K562 (cell line): ENCODE results near the gene RO60. TPM values are rescaled to one million over a fixed set of nuclear protein-coding genes. Genes with fewer than 3 reads are reported as not detected.

Experiments
- ATAC-seq: fragments of 200-7000 bp; cut with Tn5 transposase; 3 replicates; pipeline ENCODE4 v1.9.1; 2020; ENCODE audit warnings: moderate library complexity
- BruUV-seq: library from RNA; stranded (reverse); fragments of 400-500 nt; replicated peaks from 2 replicates; lab custom pipeline; 2021; lab: Mats Ljungman, UMichigan
- CTCF ChIA-PET: fragments of 300-600 bp; formaldehyde crosslinking; extraction: SDS; loops from one replicate; lab custom pipeline; 2021; ENCODE audit warnings: low intra/inter-chr PET ratio; lab: Yijun Ruan, JAX
- POLR2A ChIA-PET: fragments of 300-600, 350-650 bp; sonication (Branson Sonifier 250); formaldehyde crosslinking; extraction: SDS; loops from one replicate; lab custom pipeline; 2021; ENCODE audit warnings: antibody characterized with exemption, inconsistent platforms; lab: Yijun Ruan, JAX
- DNase-seq, 4 experiments: peaks; one replicate each; pipeline versions ENCODE4 v3.0.0 to v3.0.0-alpha.2; 2011 to 2018; ENCODE audit warnings: low spot score in 3 of 4, mixed read lengths in 3 of 4; ENCODE audit errors: extremely low read depth in 1 of 4
- FAIRE-seq: peaks from 2 replicates; lab custom pipeline; 2011; peaks lifted over from hg19 to GRCh38; lab: Jason Lieb, UNC
- H2AFZ ChIP-seq: 2 replicates; pipeline ENCODE4 v1.6.0; 2011; ENCODE audit warnings: low read depth, low read length, control low read depth, inconsistent platforms
- H3K27ac ChIP-seq: fragments of 200-600 bp; 3 replicates; pipeline ENCODE4 v1.8.0; 2011; ENCODE audit warnings: low read depth, mild to moderate bottlenecking, control low read depth, inconsistent platforms, low read length, moderate library complexity, mixed read lengths; ENCODE audit errors: extremely low read depth
- H3K27me3 ChIP-seq, 2 experiments: fragments of 300-600 bp in 1 of 2; 2 replicates in 1 of 2; 3 replicates in 1 of 2; pipeline versions ENCODE4 v1.6.0 to v1.8.0; 2011; ENCODE audit warnings: inconsistent platforms in 2 of 2, low read length in 2 of 2, mild to moderate bottlenecking in 1 of 2, mixed read lengths in 1 of 2, moderate library complexity in 1 of 2; ENCODE audit not compliant: control insufficient read depth in 2 of 2, insufficient read depth in 2 of 2
- H3K36me3 ChIP-seq: fragments of 300-600 bp; 3 replicates; pipeline ENCODE4 v1.8.0; 2011; ENCODE audit warnings: mild to moderate bottlenecking, low read length, inconsistent platforms; ENCODE audit not compliant: control insufficient read depth, insufficient read depth
- H3K4me1 ChIP-seq, 2 experiments: fragments of 200-600 bp in 1 of 2; replicated peaks in 1 of 2; 2 replicates in 1 of 2; 3 replicates in 1 of 2; pipeline versions ENCODE4 v1.5.1 to v1.8.0; 2011; ENCODE audit warnings: inconsistent platforms in 2 of 2, low read length in 2 of 2, mild to moderate bottlenecking in 1 of 2, mixed read lengths in 1 of 2, moderate library complexity in 1 of 2; ENCODE audit not compliant: control insufficient read depth in 2 of 2, insufficient read depth in 2 of 2
- H3K4me2 ChIP-seq: 2 replicates; pipeline ENCODE4 v1.6.1; 2011; ENCODE audit warnings: low read length, control low read depth, inconsistent platforms, mixed read lengths; ENCODE audit not compliant: insufficient read depth
- H3K4me3 ChIP-seq: fragments of 200-600 bp; sonication (generic), shearing (Covaris generic); 2 replicates; pipeline ENCODE4 v1.5.1; 2016; ENCODE audit warnings: control low read depth, inconsistent platforms
- H3K79me2 ChIP-seq: fragments of 200-600 bp; 3 replicates; pipeline ENCODE4 v1.8.0; 2011; ENCODE audit warnings: low read length, inconsistent platforms; ENCODE audit not compliant: control insufficient read depth, insufficient read depth
- H3K9ac ChIP-seq, 2 experiments: 2 replicates each; pipeline versions ENCODE4 v1.6.0 to v1.6.1; 2011; ENCODE audit warnings: low read depth in 2 of 2, low read length in 2 of 2, control low read depth in 1 of 2, inconsistent platforms in 1 of 2, mild to moderate bottlenecking in 1 of 2, mixed read lengths in 1 of 2; ENCODE audit not compliant: insufficient read depth in 1 of 2
- H3K9me1 ChIP-seq: one replicate; pipeline ENCODE4 v1.6.0; 2011; ENCODE audit warnings: inconsistent platforms, mild to moderate bottlenecking, low read length, moderate library complexity; ENCODE audit not compliant: control insufficient read depth, insufficient read depth
- H3K9me3 ChIP-seq: replicated peaks from 2 replicates; pipeline ENCODE4 v1.5.1; 2011; ENCODE audit warnings: low read depth, low read length, inconsistent platforms; ENCODE audit not compliant: control insufficient read depth, insufficient read depth
- H4K20me1 ChIP-seq: replicated peaks from 2 replicates; pipeline ENCODE4 v1.6.1; 2011; ENCODE audit warnings: low read length, inconsistent platforms, mixed read lengths; ENCODE audit not compliant: control insufficient read depth, insufficient read depth
- ADNP ChIP-seq: fragments of 200-800 bp; sonication (Bioruptor generic); IDR thresholded peaks from 2 replicates; pipeline ENCODE4 v1.6.1; 2016; ENCODE audit warnings: missing genetic modification characterization, missing compliant biosample characterization
- BCOR ChIP-seq: fragments of 450-650 bp; IDR thresholded peaks from 2 replicates; pipeline ENCODE4 v1.6.1; 2016
- CC2D1A ChIP-seq: fragments of 450-650 bp; IDR thresholded peaks from 2 replicates; pipeline ENCODE4 v1.6.1; 2017; ENCODE audit warnings: mild to moderate bottlenecking
- CSDE1 ChIP-seq, 2 experiments: fragments of 450-650 bp; IDR thresholded peaks; 2 replicates each; pipeline ENCODE4 v1.6.1; 2016; ENCODE audit warnings: mild to moderate bottlenecking in 1 of 2
- DACH1 ChIP-seq: fragments of 450-650 bp; IDR thresholded peaks from 2 replicates; pipeline ENCODE4 v1.6.1; 2018; ENCODE audit not compliant: partially characterized antibody
- DPF2 ChIP-seq: fragments of 450-650 bp; IDR thresholded peaks from 2 replicates; pipeline ENCODE4 v1.6.1; 2016
- EP400 ChIP-seq: fragments of 450-650 bp; IDR thresholded peaks from 2 replicates; pipeline ENCODE4 v1.6.1; 2017; ENCODE audit warnings: antibody characterized with exemption, mild to moderate bottlenecking, moderate library complexity
- HMG20A ChIP-seq: fragments of 450-650 bp; formaldehyde crosslinking; conservative IDR thresholded peaks from 2 replicates; pipeline ENCODE4 v1.4.0; 2020; ENCODE audit warnings: mild to moderate bottlenecking, mixed read lengths
- KDM1A ChIP-seq, 2 experiments: fragments of 450-650 bp; IDR thresholded peaks; 2 replicates each; pipeline ENCODE4 v1.6.1; 2016; ENCODE audit warnings: mild to moderate bottlenecking in 2 of 2
- LCOR ChIP-seq: sonication (generic); formaldehyde crosslinking; IDR thresholded peaks from 2 replicates; pipeline ENCODE4 v1.8.0; 2022; ENCODE audit warnings: mild to moderate bottlenecking, missing genetic modification reagents
- MECOM ChIP-seq: fragments of 250-450 bp; sonication (Bioruptor Pico); IDR thresholded peaks from 2 replicates; pipeline ENCODE4 v1.8.0; 2022; ENCODE audit warnings: inconsistent platforms
- POLR2A ChIP-seq: fragments of 450-650 bp; conservative IDR thresholded peaks from 2 replicates; pipeline ENCODE4 v1.6.1; 2016
- RCOR1 ChIP-seq, 2 experiments: IDR thresholded peaks; 2 replicates each; pipeline ENCODE4 v1.6.1; 2012; ENCODE audit warnings: low read depth in 2 of 2, low read length in 2 of 2, borderline replicate concordance in 1 of 2, improper control_type of control experiment in 1 of 2
- SLC30A9 ChIP-seq: fragments of 250-450 bp; sonication (Bioruptor Pico); IDR thresholded peaks from 2 replicates; pipeline ENCODE4 v1.8.0; 2022; ENCODE audit warnings: mild to moderate bottlenecking, moderate library complexity
- SMARCA4 ChIP-seq: fragments of 450-650 bp; IDR thresholded peaks from 2 replicates; pipeline ENCODE4 v1.6.1; 2016
- SMARCA5 ChIP-seq: fragments of 450-650 bp; IDR thresholded peaks from 2 replicates; pipeline ENCODE4 v1.6.1; 2016
- SMARCE1 ChIP-seq: fragments of 450-650 bp; IDR thresholded peaks from 2 replicates; pipeline ENCODE4 v1.7.1; 2016; ENCODE audit warnings: mild to moderate bottlenecking
- ZFP36 ChIP-seq: fragments of 150-350 bp; IDR thresholded peaks from 2 replicates; pipeline ENCODE4 v1.6.1; 2018; ENCODE audit warnings: low read length, low read depth; ENCODE audit not compliant: partially characterized antibody
- ZKSCAN1 ChIP-seq: fragments of 150-350 bp; IDR thresholded peaks from 2 replicates; pipeline ENCODE4 v1.6.1; 2016; ENCODE audit warnings: low read depth, low read length
- ZKSCAN8 ChIP-seq: fragments of 200-800 bp; sonication (Bioruptor generic); IDR thresholded peaks from 2 replicates; pipeline ENCODE4 v1.6.1; 2016; ENCODE audit warnings: missing genetic modification characterization, missing compliant biosample characterization
- WGBS: fragments of 100-300 bp; shearing (Covaris generic); methylation state at CpG from one replicate; pipeline ENCODE4 v1.1.6; 2016; ENCODE audit warnings: low coverage, mixed read lengths; ENCODE audit not compliant: insufficient coverage; ENCODE audit errors: missing lambda C conversion rate; 5-methylcytosine and 5-hydroxymethylcytosine counted together
- in situ Hi-C: fragments of 300-500 bp; cut with MboI; formaldehyde crosslinking; loops from 4 replicates; pipeline ENCODE4 v1.15.0; 2018; ENCODE audit warnings: inconsistent platforms, mixed read lengths
- intact Hi-C: fragments of 100-400 bp; cut with micrococcal nuclease; formaldehyde crosslinking; loops from 2 replicates; pipeline ENCODE4 v1.14.2; 2022
- polyA plus RNA-seq, 8 experiments: library from polyadenylated mRNA; depleted of rRNA in 4 of 8; stranded (reverse) in 5 of 8; unstranded in 3 of 8; fragments of >200 nt; fragmentation: Nextera tagmentation in 2 of 8; fragmentation: Illumina TruSeq in 1 of 8; extraction: Ambion mirVana in 2 of 8; extraction: Trizol in 1 of 8; gene quantifications; 2 replicates each; pipeline versions ENCODE4 v1.2.1 to v1.2.3, GENCODE V29; 2011 to 2014; ENCODE audit warnings: inconsistent platforms in 1 of 8, missing spikeins in 1 of 8
- total RNA-seq, 7 experiments: library from RNA; depleted of rRNA in 6 of 7; stranded (reverse); fragments of >200 nt in 6 of 7; fragmentation: Illumina TruSeq in 2 of 7; extraction: Trizol in 2 of 7; gene quantifications; 2 replicates each; pipeline versions ENCODE4 v1.2.1 to v1.2.3, GENCODE V29; 2011 to 2021; ENCODE audit warnings: low replicate concordance in 1 of 7
- TF ChIP-seq, protein P1 (sequence below): fragments of 450-650 bp; IDR thresholded peaks from 2 replicates; pipeline ENCODE4 v1.6.1; 2014; ENCODE audit warnings: low read depth, mild to moderate bottlenecking, moderate library complexity, borderline replicate concordance
- TF ChIP-seq, protein P2 (sequence below): sonication (generic); IDR thresholded peaks from 2 replicates; pipeline ENCODE4 v1.6.1; 2016

Gene RO60
- total and polyA plus RNA-seq, 9 of the 15 experiments (the other 6 are each of a cell fraction or from before 2014, with no cell fraction given): 24.9 to 187 (median 101) TPM

DNA sequence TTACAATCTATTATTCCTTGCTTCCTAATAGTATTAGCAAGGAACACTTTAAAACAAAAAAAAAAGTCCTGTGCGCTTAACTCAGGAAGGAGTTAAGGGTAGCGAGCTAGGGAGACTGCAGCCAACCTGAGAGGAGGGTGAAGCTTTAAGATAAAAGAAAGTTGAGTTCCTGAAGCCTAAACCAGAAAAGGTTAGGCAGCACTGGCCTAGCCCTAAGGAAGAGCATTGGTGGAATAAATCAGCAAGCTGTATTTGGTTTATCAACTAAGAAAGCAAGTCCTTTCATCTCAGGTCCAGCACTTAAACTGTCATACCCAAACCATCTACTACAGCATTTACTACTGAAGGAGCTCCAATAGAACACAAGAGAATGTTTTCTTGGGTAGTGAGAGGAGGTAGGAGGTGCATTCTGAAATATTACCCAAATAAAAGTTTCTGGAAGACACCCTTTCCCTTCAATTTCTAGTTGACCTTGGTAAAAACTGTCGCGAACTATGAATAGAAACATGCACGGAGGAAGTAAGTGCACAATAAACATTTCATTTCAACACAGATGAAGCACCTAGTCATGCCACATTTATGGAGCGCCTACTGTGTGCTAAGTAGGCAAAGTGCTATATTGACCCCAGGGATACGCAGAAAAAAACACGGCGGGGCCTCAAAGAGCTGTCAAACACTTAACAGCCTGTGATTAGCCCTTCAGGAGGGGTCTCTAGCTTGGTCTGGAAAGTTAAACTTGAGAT lies 44.5 kb downstream of the RO60 start:
- Histone ChIP-seq H3K4me2 (peak overlapping the region; percentile 82), H3K27ac (peak overlapping the region; percentile 79), H4K20me1 (no peaks in the 10 kb centered on the region), H3K27me3 (no peaks in the 10 kb centered on the region), H2AFZ (peak overlapping the region; percentile 88), H3K4me1 (peaks cover 10 to 18% of the 10 kb centered on the region in 2 experiments; a peak in 4 of 5 replicates), H3K9me3 (no peaks in the 10 kb centered on the region), H3K4me3 (peak overlapping the region; percentile 73), H3K9me1 (no peaks in the 10 kb centered on the region), H3K36me3 (peaks cover 35% of the 10 kb centered on the region), H3K9ac (peak overlapping the region; percentile 83 to 94), H3K79me2 (peaks cover 40% of the 10 kb centered on the region)
- ChIA-PET CTCF (no interaction called here), POLR2A (interaction anchor here (0.7 to 4.9 kb wide), 13 partner anchors 10 to 146 kb away, joined by 3 to 29 read pairs (median 6); partner anchors contain the start of genes CDC73, RO60 and UCHL5)
- BruUV-seq: no TSS peak
- peak; percentile 20 for ATAC-seq
- in situ Hi-C loops: no loop called here
- peak in 1 of 4 experiments; percentile 51 for DNase-seq
- peak; percentile 29 for FAIRE-seq
- intact Hi-C loops: loop anchor here (1.0 to 2.0 kb wide), 2 partner anchors 33 to 45 kb away; partner anchors contain the start of genes RO60 and UCHL5
- WGBS: 8% methylated on average over 9 of the region's 9 CpGs
- TF ChIP-seq ZKSCAN1 (peak; percentile 93; the same call in 1 of the 2 replicates), POLR2A (no peak), SLC30A9 (CRISPR knock-in tag) (no peak), BCOR (peak; percentile 60; the same call in 1 of the 2 replicates), SMARCE1 (peak; percentile 48; the same call in 1 of the 2 replicates), EP400 (peak; percentile 3; the same call in 1 of the 2 replicates), HMG20A (CRISPR knock-in tag) (no peak), SMARCA5 (peak; percentile 86; the same call in 1 of the 2 replicates), ADNP (0 out of 2 replicates have a peak, but pooled peaks have one; percentile 42), ZFP36 (peak; percentile 64), CC2D1A (no peak), KDM1A (IDR thresholded peaks at IDR 0.05) (peak in 1 of 2 experiments; percentile 46; a peak in 1 of 4 replicates), ZKSCAN8 (peak; percentile 99), CSDE1 (IDR thresholded peaks at IDR 0.05) (0 out of 4 replicates have a peak, but pooled peaks of 1 of the 2 experiments have one; percentile 11), RCOR1 (IDR thresholded peaks at IDR 0.05; ENCODE audit: borderline replicate concordance in 1 of 2, low read depth in 2 of 2, low read length in 2 of 2) (peak in 1 of 2 experiments; percentile 6; a peak in 1 of 4 replicates), SMARCA4 (peak; percentile 34; the same call in 1 of the 2 replicates), MECOM (0 out of 2 replicates have a peak, but pooled peaks have one; percentile 24), LCOR (CRISPR knock-in tag) (0 out of 2 replicates have a peak, but pooled peaks have one; percentile 27), DACH1 (no peak), DPF2 (peak; percentile 47; the same call in 1 of the 2 replicates)
- TF ChIP-seq, protein P1, sequence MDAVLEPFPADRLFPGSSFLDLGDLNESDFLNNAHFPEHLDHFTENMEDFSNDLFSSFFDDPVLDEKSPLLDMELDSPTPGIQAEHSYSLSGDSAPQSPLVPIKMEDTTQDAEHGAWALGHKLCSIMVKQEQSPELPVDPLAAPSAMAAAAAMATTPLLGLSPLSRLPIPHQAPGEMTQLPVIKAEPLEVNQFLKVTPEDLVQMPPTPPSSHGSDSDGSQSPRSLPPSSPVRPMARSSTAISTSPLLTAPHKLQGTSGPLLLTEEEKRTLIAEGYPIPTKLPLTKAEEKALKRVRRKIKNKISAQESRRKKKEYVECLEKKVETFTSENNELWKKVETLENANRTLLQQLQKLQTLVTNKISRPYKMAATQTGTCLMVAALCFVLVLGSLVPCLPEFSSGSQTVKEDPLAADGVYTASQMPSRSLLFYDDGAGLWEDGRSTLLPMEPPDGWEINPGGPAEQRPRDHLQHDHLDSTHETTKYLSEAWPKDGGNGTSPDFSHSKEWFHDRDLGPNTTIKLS: 0 out of 2 replicates have a peak, but pooled peaks have one; percentile 18
- TF ChIP-seq, protein P2, sequence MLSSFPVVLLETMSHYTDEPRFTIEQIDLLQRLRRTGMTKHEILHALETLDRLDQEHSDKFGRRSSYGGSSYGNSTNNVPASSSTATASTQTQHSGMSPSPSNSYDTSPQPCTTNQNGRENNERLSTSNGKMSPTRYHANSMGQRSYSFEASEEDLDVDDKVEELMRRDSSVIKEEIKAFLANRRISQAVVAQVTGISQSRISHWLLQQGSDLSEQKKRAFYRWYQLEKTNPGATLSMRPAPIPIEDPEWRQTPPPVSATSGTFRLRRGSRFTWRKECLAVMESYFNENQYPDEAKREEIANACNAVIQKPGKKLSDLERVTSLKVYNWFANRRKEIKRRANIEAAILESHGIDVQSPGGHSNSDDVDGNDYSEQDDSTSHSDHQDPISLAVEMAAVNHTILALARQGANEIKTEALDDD: peak; percentile 74
